DND-41 (cell line): Measurements from ENCODE around the gene IL1F10.

Experiments used
- ATAC-seq: fragments of 200-7000 bp; cut with Tn5 transposase; 3 replicates; pipeline ENCODE4 v1.9.1; 2021; ENCODE audit warnings: low read depth; ENCODE audit not compliant: insufficient read depth
- DNase-seq: peaks from one replicate; pipeline ENCODE4 v3.0.0-alpha.2; 2020
- H2AFZ ChIP-seq: 2 replicates; pipeline ENCODE4 v1.6.0; 2012; ENCODE audit warnings: low read depth, low read length
- H3K27ac ChIP-seq: 2 replicates; pipeline ENCODE4 v1.5.1; 2012; ENCODE audit warnings: low read length, inconsistent platforms
- H3K27me3 ChIP-seq: fragments of 200-600 bp; sonication (generic); 2 replicates; pipeline ENCODE4 v1.6.0; 2012; ENCODE audit warnings: low read length, mild to moderate bottlenecking, inconsistent platforms; ENCODE audit not compliant: insufficient read depth, poor library complexity
- H3K36me3 ChIP-seq: 2 replicates; pipeline ENCODE4 v1.5.1; 2012; ENCODE audit warnings: low read length, inconsistent platforms; ENCODE audit not compliant: insufficient read depth
- H3K4me1 ChIP-seq: 2 replicates; pipeline ENCODE4 v1.5.1; 2012; ENCODE audit warnings: mild to moderate bottlenecking, low read length; ENCODE audit not compliant: insufficient read depth
- H3K4me2 ChIP-seq: 2 replicates; pipeline ENCODE4 v1.6.0; 2012; ENCODE audit warnings: mild to moderate bottlenecking, moderate library complexity, low read length, inconsistent platforms; ENCODE audit not compliant: insufficient read depth
- H3K4me3 ChIP-seq, 2 experiments: fragments of 200-600 bp in 1 of 2; shearing (Covaris generic) in 1 of 2; 2 replicates each; pipeline ENCODE4 v1.5.1; 2012 to 2016; ENCODE audit warnings: inconsistent platforms in 2 of 2, low read length in 2 of 2, mild to moderate bottlenecking in 2 of 2, low read depth in 1 of 2, moderate library complexity in 1 of 2
- H3K79me2 ChIP-seq: 2 replicates; pipeline ENCODE4 v1.6.0; 2012; ENCODE audit warnings: low read length, inconsistent platforms; ENCODE audit not compliant: insufficient read depth
- H3K9ac ChIP-seq: 2 replicates; pipeline ENCODE4 v1.6.0; 2012; ENCODE audit warnings: low read depth, mild to moderate bottlenecking, inconsistent platforms, low read length, moderate library complexity
- H3K9me3 ChIP-seq: 2 replicates; pipeline ENCODE4 v1.5.1; 2012; ENCODE audit warnings: low read length, moderate library complexity, mild to moderate bottlenecking, inconsistent platforms; ENCODE audit not compliant: insufficient read depth, severe bottlenecking
- H4K20me1 ChIP-seq: 2 replicates; pipeline ENCODE4 v1.6.0; 2012; ENCODE audit warnings: low read length; ENCODE audit not compliant: insufficient read depth
- EZH2 ChIP-seq: IDR thresholded peaks from 3 replicates; pipeline ENCODE4 v1.6.1; 2012; ENCODE audit warnings: borderline replicate concordance, low read depth, mild to moderate bottlenecking, moderate library complexity, low read length, inconsistent platforms; ENCODE audit not compliant: severe bottlenecking
- TF ChIP-seq, protein P1 (sequence below): IDR thresholded peaks from 2 replicates; pipeline ENCODE4 v1.5.1; 2012; ENCODE audit warnings: borderline replicate concordance, low read length, moderate library complexity, mild to moderate bottlenecking; ENCODE audit not compliant: poor library complexity, severe bottlenecking; ENCODE audit errors: extremely low read depth

Gene IL1F10

GRCh38 chr2:113120861-113121260, 53.1 kb downstream of the IL1F10 start:
- H3K27ac ChIP-seq, result no peak overlapping the region
- H3K9ac ChIP-seq, result no peak overlapping the region
- H4K20me1 ChIP-seq, result no peaks in the 10 kb centered on the region
- no peaks in the 10 kb centered on the region for H3K9me3 ChIP-seq
- DNase-seq (no peak), ATAC-seq (no peak)
- H2AFZ ChIP-seq, result no peak overlapping the region
- TF ChIP-seq, protein P1, sequence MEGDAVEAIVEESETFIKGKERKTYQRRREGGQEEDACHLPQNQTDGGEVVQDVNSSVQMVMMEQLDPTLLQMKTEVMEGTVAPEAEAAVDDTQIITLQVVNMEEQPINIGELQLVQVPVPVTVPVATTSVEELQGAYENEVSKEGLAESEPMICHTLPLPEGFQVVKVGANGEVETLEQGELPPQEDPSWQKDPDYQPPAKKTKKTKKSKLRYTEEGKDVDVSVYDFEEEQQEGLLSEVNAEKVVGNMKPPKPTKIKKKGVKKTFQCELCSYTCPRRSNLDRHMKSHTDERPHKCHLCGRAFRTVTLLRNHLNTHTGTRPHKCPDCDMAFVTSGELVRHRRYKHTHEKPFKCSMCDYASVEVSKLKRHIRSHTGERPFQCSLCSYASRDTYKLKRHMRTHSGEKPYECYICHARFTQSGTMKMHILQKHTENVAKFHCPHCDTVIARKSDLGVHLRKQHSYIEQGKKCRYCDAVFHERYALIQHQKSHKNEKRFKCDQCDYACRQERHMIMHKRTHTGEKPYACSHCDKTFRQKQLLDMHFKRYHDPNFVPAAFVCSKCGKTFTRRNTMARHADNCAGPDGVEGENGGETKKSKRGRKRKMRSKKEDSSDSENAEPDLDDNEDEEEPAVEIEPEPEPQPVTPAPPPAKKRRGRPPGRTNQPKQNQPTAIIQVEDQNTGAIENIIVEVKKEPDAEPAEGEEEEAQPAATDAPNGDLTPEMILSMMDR, result no peak
- TF ChIP-seq EZH2, result no peak
- H3K36me3 ChIP-seq, result no peaks in the 10 kb centered on the region
- no peaks in the 10 kb centered on the region for H3K4me1 ChIP-seq
- no peak overlapping the region for H3K4me2 ChIP-seq
- H3K27me3 ChIP-seq, result peaks cover 19% of the 10 kb centered on the region
- H3K4me3 ChIP-seq, result no peak overlapping the region
- no peaks in the 10 kb centered on the region for H3K79me2 ChIP-seq

DNA sequence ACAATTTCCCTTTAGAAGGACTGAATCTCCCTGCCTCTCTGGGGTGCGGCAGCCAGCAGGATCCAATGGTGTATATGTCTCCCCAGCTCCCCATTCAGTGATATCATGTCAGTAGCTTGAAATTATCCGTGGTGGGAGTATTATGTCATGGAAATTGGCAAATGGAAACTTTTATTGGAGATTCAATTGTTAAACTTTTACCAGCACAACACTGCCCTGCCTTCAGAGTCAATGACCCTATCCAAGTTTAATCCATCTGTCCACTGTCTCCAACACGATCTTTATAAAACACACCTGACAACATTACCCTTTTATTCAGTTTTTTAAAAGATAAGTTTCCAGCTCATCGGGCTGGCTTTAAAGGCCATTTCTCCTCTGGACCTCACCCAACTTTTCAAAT, 54.6 kb downstream of the IL1F10 start:
- Histone ChIP-seq H3K4me3 (no peak overlapping the region), H3K9ac (no peak overlapping the region), H3K27me3 (peaks cover 19% of the 10 kb centered on the region), H3K4me1 (no peaks in the 10 kb centered on the region), H3K79me2 (no peaks in the 10 kb centered on the region), H3K4me2 (no peak overlapping the region), H3K27ac (no peak overlapping the region), H2AFZ (no peak overlapping the region), H3K36me3 (no peaks in the 10 kb centered on the region), H3K9me3 (no peaks in the 10 kb centered on the region), H4K20me1 (no peaks in the 10 kb centered on the region)
- ATAC-seq, result no peak
- no peak for DNase-seq
- no peak for TF ChIP-seq EZH2
- TF ChIP-seq, protein P1, result no peak

- no peaks in the 10 kb centered on the region for H3K9me3 ChIP-seq
- H2AFZ ChIP-seq, result no peak overlapping the region
- DNase-seq (no peak), ATAC-seq (no peak)
- H3K27me3 ChIP-seq, result peaks cover 19% of the 10 kb centered on the region
- no peak overlapping the region for H3K27ac ChIP-seq
- no peaks in the 10 kb centered on the region for H3K79me2 ChIP-seq
- H3K4me1 ChIP-seq, result no peaks in the 10 kb centered on the region
- H3K4me2 ChIP-seq, result no peak overlapping the region
- no peak overlapping the region for H3K4me3 ChIP-seq
- TF ChIP-seq, protein P1, result no peak
- TF ChIP-seq EZH2, result no peak
- H3K9ac ChIP-seq, result no peak overlapping the region
- no peaks in the 10 kb centered on the region for H3K36me3 ChIP-seq
- no peaks in the 10 kb centered on the region for H4K20me1 ChIP-seq
These were observed 56.0 kb downstream of the IL1F10 start for GRCh38 chr2:113123726-113124125.

DNA sequence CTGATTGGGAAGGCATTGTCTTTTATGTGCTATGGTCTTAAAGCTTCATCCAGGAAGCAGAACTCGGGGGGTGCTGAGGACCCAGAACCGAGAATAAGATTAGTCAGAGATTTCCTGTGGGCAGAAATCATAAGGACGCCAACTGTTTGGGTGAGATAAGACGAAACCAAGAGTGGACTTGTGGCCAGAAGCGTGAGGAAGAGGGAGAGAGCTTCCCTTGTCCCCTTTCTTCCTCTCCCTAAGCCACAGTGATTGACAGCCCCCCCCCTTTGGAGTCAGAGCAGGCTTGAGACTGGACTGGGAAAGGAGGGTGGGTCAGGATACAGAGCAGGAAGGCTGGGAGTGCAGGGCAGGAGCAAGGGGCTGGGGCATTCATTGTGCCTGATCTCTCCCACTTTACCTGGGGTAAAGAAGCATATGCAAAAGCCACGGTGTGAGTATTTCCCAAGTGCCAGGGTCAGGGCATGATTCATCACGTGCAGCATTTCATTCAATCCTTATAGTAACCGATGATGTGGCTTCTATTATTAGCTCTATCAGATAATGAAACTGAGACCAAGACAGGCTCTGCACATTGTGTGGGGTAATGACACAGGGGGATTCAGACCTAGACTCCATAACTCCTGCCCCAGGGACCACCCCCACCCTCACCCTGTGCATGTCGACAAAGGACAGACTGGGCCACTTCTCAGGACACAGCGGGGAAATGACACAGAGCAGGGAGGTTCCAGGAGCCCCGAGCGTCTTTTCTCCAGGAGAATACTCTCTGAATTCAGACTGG, 56.6 kb downstream of the IL1F10 start:
- ATAC-seq, result no peak
- no peak for DNase-seq
- Histone ChIP-seq H3K79me2 (no peaks in the 10 kb centered on the region), H2AFZ (no peak overlapping the region), H3K9ac (no peak overlapping the region), H4K20me1 (no peaks in the 10 kb centered on the region), H3K36me3 (no peaks in the 10 kb centered on the region), H3K9me3 (no peaks in the 10 kb centered on the region), H3K27me3 (peaks cover 19% of the 10 kb centered on the region), H3K4me2 (no peak overlapping the region), H3K4me1 (no peaks in the 10 kb centered on the region), H3K27ac (no peak overlapping the region), H3K4me3 (no peak overlapping the region)
- TF ChIP-seq EZH2, result no peak
- TF ChIP-seq, protein P1, result no peak
